KMS-11 (cell line): ENCODE measurements around the gene ZSCAN31.

Source experiments
- H2AFZ ChIP-seq: fragments of 200-600 bp; sonication (generic); 2 replicates; pipeline ENCODE4 v1.6.1; 2016; ENCODE audit warnings: antibody characterized with exemption, mixed run types, low read depth
- H3K27ac ChIP-seq: fragments of 200-600 bp; sonication (generic); 2 replicates; pipeline ENCODE4 v1.6.1; 2016; ENCODE audit warnings: mild to moderate bottlenecking, mixed run types
- H3K27me3 ChIP-seq: fragments of 200-600 bp; sonication (generic); 2 replicates; pipeline ENCODE4 v1.6.1; 2017; ENCODE audit warnings: mild to moderate bottlenecking, low read depth, mixed run types, moderate library complexity; ENCODE audit not compliant: insufficient read depth
- H3K36me3 ChIP-seq: fragments of 200-600 bp; sonication (generic); 2 replicates; pipeline ENCODE4 v1.6.1; 2017; ENCODE audit warnings: mild to moderate bottlenecking, mixed run types; ENCODE audit not compliant: insufficient read depth
- H3K4me1 ChIP-seq: fragments of 200-600 bp; sonication (generic); 2 replicates; pipeline ENCODE4 v1.6.1; 2016; ENCODE audit warnings: mild to moderate bottlenecking, low read depth, mixed run types; ENCODE audit not compliant: poor library complexity, severe bottlenecking
- H3K4me2 ChIP-seq: fragments of 200-600 bp; sonication (generic); 2 replicates; pipeline ENCODE4 v1.7.0; 2016; ENCODE audit warnings: mild to moderate bottlenecking, mixed run types
- H3K4me3 ChIP-seq: fragments of 200-600 bp; sonication (generic); IDR thresholded peaks from 2 replicates; pipeline ENCODE4 v1.6.1; 2017; ENCODE audit warnings: low read depth, low read length, mixed read lengths; ENCODE audit not compliant: insufficient read depth
- H3K79me2 ChIP-seq: fragments of 200-600 bp; sonication (generic); 2 replicates; pipeline ENCODE4 v1.6.1; 2016; ENCODE audit warnings: low read depth, mixed run types; ENCODE audit not compliant: insufficient read depth
- H3K9ac ChIP-seq: fragments of 200-600 bp; sonication (generic); 2 replicates; pipeline ENCODE4 v1.6.1; 2016; ENCODE audit warnings: mild to moderate bottlenecking, mixed run types
- H4K20me1 ChIP-seq: fragments of 200-600 bp; sonication (generic); 2 replicates; pipeline ENCODE4 v1.6.1; 2016; ENCODE audit warnings: mild to moderate bottlenecking, mixed run types; ENCODE audit not compliant: insufficient read depth
- CTCF ChIP-seq: fragments of 200-600 bp; sonication (generic); conservative IDR thresholded peaks from 2 replicates; pipeline ENCODE4 v1.6.1; 2017; ENCODE audit warnings: low read depth, mild to moderate bottlenecking, antibody characterized with exemption, low read length, moderate library complexity, mixed read lengths

Gene ZSCAN31

GRCh38 chr6:28337121-28337520 is 1.2 kb upstream of the ZSCAN31 start:
- Histone ChIP-seq H3K27ac (no peak overlapping the region), H3K9ac (no peak overlapping the region)
- no peak for TF ChIP-seq CTCF

DNA sequence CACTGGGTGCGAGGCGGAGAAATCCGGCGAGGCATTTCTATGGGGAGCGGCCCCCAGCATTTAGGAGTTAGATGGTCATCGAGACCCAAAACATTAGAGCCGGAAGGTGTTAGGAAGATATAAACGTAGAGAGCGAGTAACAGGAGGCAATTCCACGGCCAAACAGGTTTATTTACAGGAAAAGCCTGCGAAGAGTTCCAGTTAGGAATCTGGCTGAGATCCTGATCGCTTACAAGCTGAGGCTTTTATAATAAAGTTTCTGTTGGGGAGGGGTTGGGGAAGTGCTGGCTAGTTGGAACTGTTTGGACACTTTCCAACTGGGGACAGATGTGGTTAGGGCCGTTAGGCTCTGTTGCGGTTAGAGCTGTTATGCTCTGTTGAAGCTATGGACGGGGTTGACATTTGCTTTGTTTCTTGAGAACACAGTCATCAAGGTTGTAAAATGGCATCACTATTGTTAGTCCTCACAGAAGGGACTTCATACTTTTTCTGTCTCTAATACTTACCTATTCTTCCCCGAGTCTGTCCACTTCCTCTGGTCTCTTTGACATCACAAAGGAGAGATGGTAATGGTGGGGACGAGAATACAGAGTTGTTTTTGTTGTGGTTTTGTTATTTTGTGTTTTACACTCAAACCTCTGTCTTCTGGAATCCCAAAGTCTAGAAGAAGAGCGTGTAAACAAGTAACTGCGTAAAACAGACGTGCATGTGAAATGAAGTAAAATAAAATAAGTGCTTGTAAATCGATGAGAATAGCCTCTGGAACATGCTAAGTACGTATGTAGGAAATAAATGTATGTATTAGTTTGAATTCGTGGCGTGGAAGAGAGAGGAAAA is 554 bp upstream of the ZSCAN31 start:
- Histone ChIP-seq H3K4me2 (peak overlapping the region; percentile 76), H3K27ac (peak overlapping the region; percentile 69), H3K36me3 (no peaks in the 10 kb centered on the region), H4K20me1 (no peaks in the 10 kb centered on the region), H3K4me1 (peaks cover 6% of the 10 kb centered on the region), H3K27me3 (no peaks in the 10 kb centered on the region), H3K79me2 (no peaks in the 10 kb centered on the region), H3K9ac (peak overlapping the region; percentile 77; the same call in 1 of the 2 replicates), H3K4me3 (no peak overlapping the region), H2AFZ (peak overlapping the region; percentile 72)
- no peak for TF ChIP-seq CTCF

More at GRCh38 chr6:28337121-28337520, 1.2 kb upstream of the ZSCAN31 start:
- no peaks in the 10 kb centered on the region for H3K79me2 ChIP-seq
- peaks cover 6% of the 10 kb centered on the region for H3K4me1 ChIP-seq
- no peaks in the 10 kb centered on the region for H3K27me3 ChIP-seq
- no peaks in the 10 kb centered on the region for H3K36me3 ChIP-seq
- H3K4me2 ChIP-seq = peak overlapping the region; percentile 76
- H3K4me3 ChIP-seq = no peak overlapping the region
- H4K20me1 ChIP-seq = no peaks in the 10 kb centered on the region
- peak overlapping the region; percentile 72; the same call in 1 of the 2 replicates for H2AFZ ChIP-seq

- no peak for TF ChIP-seq CTCF
- no peaks in the 10 kb centered on the region for H3K27me3 ChIP-seq
- H3K9ac ChIP-seq = no peak overlapping the region
- peak overlapping the region; percentile 76 for H3K4me2 ChIP-seq
- peak overlapping the region; percentile 72 for H2AFZ ChIP-seq
- H3K27ac ChIP-seq = no peak overlapping the region
- H3K4me1 ChIP-seq = peaks cover 6% of the 10 kb centered on the region
- no peak overlapping the region for H3K4me3 ChIP-seq
- H3K79me2 ChIP-seq = no peaks in the 10 kb centered on the region
- H4K20me1 ChIP-seq = no peaks in the 10 kb centered on the region
- no peaks in the 10 kb centered on the region for H3K36me3 ChIP-seq
Measured at GRCh38 chr6:28335040-28335563, 846 bp downstream of the ZSCAN31 start.

DNA sequence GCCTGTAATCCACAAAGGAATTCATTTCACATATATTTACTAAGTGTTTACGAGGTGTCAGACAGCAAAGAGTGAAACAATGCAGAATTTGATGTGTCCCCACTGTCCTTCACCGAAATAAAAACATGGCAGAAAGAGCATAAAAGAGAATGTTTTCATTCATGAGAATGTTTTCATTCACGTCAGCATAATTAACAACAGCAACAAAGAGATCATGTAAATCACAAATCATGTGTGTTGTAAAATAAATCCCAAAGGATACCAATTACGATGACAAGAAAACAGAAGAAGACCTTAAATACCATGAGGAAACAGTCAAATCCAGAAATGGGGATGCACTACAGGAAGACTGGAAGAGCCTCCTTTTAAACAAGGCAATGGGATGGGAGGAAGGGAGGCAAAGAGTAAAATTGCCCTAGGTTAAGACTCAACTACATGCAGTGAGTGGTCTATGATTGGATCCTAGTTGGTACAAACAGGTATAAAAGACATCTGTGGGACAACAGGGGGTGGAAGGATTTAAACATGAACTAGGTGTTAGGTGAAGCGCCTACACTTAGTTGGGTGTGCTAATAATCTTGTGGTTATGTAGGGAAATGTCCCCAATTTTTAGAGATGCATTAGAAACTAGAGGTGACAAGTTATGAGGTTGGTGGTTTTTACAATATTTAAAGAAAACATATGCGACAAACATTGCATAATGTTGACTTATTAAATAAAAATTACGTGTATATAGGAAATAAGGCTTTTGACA is 1.5 kb downstream of the ZSCAN31 start:
- H3K36me3 ChIP-seq = no peaks in the 10 kb centered on the region
- H3K4me2 ChIP-seq = no peak overlapping the region
- no peak overlapping the region for H3K9ac ChIP-seq
- no peaks in the 10 kb centered on the region for H3K79me2 ChIP-seq
- peaks cover 6% of the 10 kb centered on the region for H3K4me1 ChIP-seq
- no peaks in the 10 kb centered on the region for H3K27me3 ChIP-seq
- TF ChIP-seq CTCF = no peak
- H3K27ac ChIP-seq = no peak overlapping the region
- H3K4me3 ChIP-seq = no peak overlapping the region
- H4K20me1 ChIP-seq = no peaks in the 10 kb centered on the region
- H2AFZ ChIP-seq = no peak overlapping the region
